ENCODE data around the gene ANXA11.
A peak's percentile ranks its signal among the peaks of the same experiment; 100 is the strongest.
"Not testable (repeated sequence)": the region's sequence is repeated elsewhere in the genome, so short reads cannot be mapped to it uniquely, and the experiment has no call there.

Gene ANXA11

GRCh38 chr10:80207768-80208370 is 2.5 kb upstream of the ANXA11 start:
- no peak for DNase-seq

- DNase-seq = no peak
These were observed 929 bp upstream of the ANXA11 start for GRCh38 chr10:80206277-80206655.

GRCh38 chr10:80204677-80205476 is 460 bp downstream of the ANXA11 start:
- no peak for DNase-seq

GRCh38 chr10:80203835-80204676 is 1.3 kb downstream of the ANXA11 start:
- DNase-seq = no peak

- peak; percentile 63 to 82 for DNase-seq
These were observed 2.2 kb downstream of the ANXA11 start for GRCh38 chr10:80202934-80203834.

GRCh38 chr10:80202530-80202929 is 2.8 kb downstream of the ANXA11 start:
- not testable (repeated sequence) for DNase-seq

GRCh38 chr10:80201608-80202141 is 3.7 kb downstream of the ANXA11 start:
- DNase-seq = no peak

GRCh38 chr10:80200687-80201086 is 4.7 kb downstream of the ANXA11 start:
- no peak for DNase-seq

GRCh38 chr10:80200259-80200658 is 5.1 kb downstream of the ANXA11 start:
- DNase-seq = no peak

GRCh38 chr10:80199828-80200227 is 5.5 kb downstream of the ANXA11 start:
- DNase-seq = no peak

- no peak for DNase-seq
These were observed 7.1 kb downstream of the ANXA11 start for GRCh38 chr10:80197972-80198916.

- DNase-seq = no peak
These were observed 8.4 kb downstream of the ANXA11 start for GRCh38 chr10:80196950-80197315.

GRCh38 chr10:80196270-80196949 is 8.9 kb downstream of the ANXA11 start:
- DNase-seq = peak; percentile 53 to 69

- no peak for DNase-seq
These were observed 10.2 kb downstream of the ANXA11 start for GRCh38 chr10:80195046-80195574.

- no peak for DNase-seq
These were observed 10.8 kb downstream of the ANXA11 start for GRCh38 chr10:80194373-80195045.

GRCh38 chr10:80192553-80192952 is 12.8 kb downstream of the ANXA11 start:
- DNase-seq = no peak

GRCh38 chr10:80191589-80192270 is 13.6 kb downstream of the ANXA11 start:
- DNase-seq = peak; percentile 23 to 43

- DNase-seq = no peak
These were observed 16.6 kb downstream of the ANXA11 start for GRCh38 chr10:80188713-80189112.
